ENCODE results near the gene SLC6A11. TPM values are rescaled to one million over a fixed set of nuclear protein-coding genes. Genes with fewer than 3 reads are reported as not detected.

Gene SLC6A11
- total RNA-seq, 1 experiment from 2014 or later = not detected

DNA sequence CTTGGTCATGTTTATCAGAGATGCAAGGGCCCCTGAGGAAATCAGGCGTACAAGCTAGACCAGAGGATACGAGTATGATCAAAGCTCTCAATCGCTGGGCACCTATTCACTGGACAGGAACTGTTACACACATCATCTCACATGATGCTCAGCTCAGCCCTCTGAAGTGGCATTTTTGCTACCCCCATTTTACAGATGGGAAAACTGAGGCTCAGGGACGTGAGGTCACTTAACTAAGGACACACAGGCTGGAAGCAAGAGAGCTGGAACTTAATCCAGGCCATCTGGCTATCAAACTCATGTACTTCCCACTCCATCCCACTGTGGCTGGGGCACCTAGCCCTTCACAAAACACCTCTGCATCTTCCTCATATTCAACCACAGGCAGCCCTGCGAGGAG lies 103.6 kb downstream of the SLC6A11 start:
- intact Hi-C loops (cut with micrococcal nuclease; ENCODE audit: unreplicated experiment) = no loop called here
- Mint-ChIP-seq H3K4me1 (ENCODE audit: low read depth, unreplicated experiment) (no peaks in the 10 kb centered on the region), H3K9me3 (ENCODE audit: low read depth, unreplicated experiment) (no peaks in the 10 kb centered on the region), H3K27me3 (ENCODE audit: unreplicated experiment) (peaks cover 96% of the 10 kb centered on the region), H3K36me3 (ENCODE audit: insufficient read depth, unreplicated experiment) (no peaks in the 10 kb centered on the region), H3K27ac (ENCODE audit: unreplicated experiment) (no peak overlapping the region), H3K4me3 (ENCODE audit: low read depth, unreplicated experiment) (no peak overlapping the region)
- BruUV-seq (replicated peaks) = no TSS peak
- TF ChIP-seq, protein P1, sequence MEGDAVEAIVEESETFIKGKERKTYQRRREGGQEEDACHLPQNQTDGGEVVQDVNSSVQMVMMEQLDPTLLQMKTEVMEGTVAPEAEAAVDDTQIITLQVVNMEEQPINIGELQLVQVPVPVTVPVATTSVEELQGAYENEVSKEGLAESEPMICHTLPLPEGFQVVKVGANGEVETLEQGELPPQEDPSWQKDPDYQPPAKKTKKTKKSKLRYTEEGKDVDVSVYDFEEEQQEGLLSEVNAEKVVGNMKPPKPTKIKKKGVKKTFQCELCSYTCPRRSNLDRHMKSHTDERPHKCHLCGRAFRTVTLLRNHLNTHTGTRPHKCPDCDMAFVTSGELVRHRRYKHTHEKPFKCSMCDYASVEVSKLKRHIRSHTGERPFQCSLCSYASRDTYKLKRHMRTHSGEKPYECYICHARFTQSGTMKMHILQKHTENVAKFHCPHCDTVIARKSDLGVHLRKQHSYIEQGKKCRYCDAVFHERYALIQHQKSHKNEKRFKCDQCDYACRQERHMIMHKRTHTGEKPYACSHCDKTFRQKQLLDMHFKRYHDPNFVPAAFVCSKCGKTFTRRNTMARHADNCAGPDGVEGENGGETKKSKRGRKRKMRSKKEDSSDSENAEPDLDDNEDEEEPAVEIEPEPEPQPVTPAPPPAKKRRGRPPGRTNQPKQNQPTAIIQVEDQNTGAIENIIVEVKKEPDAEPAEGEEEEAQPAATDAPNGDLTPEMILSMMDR (IDR thresholded peaks at IDR 0.05; ENCODE audit: unreplicated experiment) = no peak
- DNase-seq = no peak
- CTCF ChIA-PET = no interaction called here

DNA sequence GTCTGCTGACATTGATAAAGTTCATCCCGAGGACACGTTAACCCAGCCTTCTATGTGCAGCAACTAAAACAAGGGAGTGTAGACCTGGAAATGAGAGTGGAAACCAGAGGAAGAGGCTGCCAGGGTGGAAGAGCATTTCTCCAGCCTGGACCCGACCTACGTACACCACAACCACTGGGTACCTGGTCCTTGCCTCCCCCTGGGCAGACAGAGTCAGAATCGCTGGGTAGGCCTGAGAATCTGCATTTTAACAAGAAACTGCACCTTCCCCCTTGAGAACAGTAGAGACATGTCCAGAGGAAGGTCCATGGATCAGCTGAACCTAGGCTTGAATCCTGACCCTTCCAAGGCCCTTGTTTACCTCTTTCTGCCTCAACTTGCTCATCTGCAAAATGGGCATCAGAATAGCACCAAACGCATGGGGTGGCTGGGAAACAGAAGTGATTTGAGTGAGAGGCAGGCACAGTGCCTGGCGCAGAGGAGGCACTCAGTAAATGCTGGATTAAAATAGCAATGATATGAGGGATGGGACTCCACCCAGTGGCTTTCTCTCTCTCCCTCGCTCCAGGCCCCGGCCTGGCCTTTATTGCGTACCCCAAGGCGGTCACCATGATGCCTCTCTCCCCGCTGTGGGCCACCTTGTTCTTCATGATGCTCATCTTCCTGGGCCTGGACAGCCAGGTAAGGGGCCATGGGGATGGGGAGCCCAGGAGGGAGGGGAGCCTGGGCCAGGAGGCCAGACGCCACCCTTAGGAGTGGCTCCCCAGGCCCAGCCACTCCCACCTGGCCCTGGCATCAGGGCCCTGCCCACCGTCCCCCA lies 109.6 kb downstream of the SLC6A11 start:
- DNase-seq = no peak
- Mint-ChIP-seq H3K4me3 (ENCODE audit: low read depth, unreplicated experiment) (no peak overlapping the region), H3K9me3 (ENCODE audit: low read depth, unreplicated experiment) (no peaks in the 10 kb centered on the region), H3K4me1 (ENCODE audit: low read depth, unreplicated experiment) (peaks cover 8% of the 10 kb centered on the region), H3K27ac (ENCODE audit: unreplicated experiment) (no peak overlapping the region), H3K36me3 (ENCODE audit: insufficient read depth, unreplicated experiment) (no peaks in the 10 kb centered on the region), H3K27me3 (ENCODE audit: unreplicated experiment) (peaks cover 96% of the 10 kb centered on the region)
- intact Hi-C loops (cut with micrococcal nuclease; ENCODE audit: unreplicated experiment) = no loop called here
- CTCF ChIA-PET = no interaction called here
- no TSS peak for BruUV-seq (replicated peaks)
- TF ChIP-seq, protein P1 (IDR thresholded peaks at IDR 0.05; ENCODE audit: unreplicated experiment) = no peak

- intact Hi-C loops (cut with micrococcal nuclease; ENCODE audit: unreplicated experiment) = no loop called here
- CTCF ChIA-PET = no interaction called here
- no peak overlapping the region for H3K4me3 Mint-ChIP-seq (ENCODE audit: low read depth, unreplicated experiment)
These were observed 110.3 kb downstream of the SLC6A11 start for GRCh38 chr3:10926256-10926810.

GRCh38 chr3:10926811-10927521 lies 110.9 kb downstream of the SLC6A11 start:
- intact Hi-C loops (cut with micrococcal nuclease; ENCODE audit: unreplicated experiment) = no loop called here
- no peak for DNase-seq
- CTCF ChIA-PET = no interaction called here
- Mint-ChIP-seq H3K36me3 (ENCODE audit: insufficient read depth, unreplicated experiment) (no peaks in the 10 kb centered on the region), H3K4me1 (ENCODE audit: low read depth, unreplicated experiment) (peaks cover 8% of the 10 kb centered on the region), H3K27ac (ENCODE audit: unreplicated experiment) (no peak overlapping the region), H3K27me3 (ENCODE audit: unreplicated experiment) (peaks cover 93% of the 10 kb centered on the region), H3K4me3 (ENCODE audit: low read depth, unreplicated experiment) (no peak overlapping the region), H3K9me3 (ENCODE audit: low read depth, unreplicated experiment) (no peaks in the 10 kb centered on the region)
- no TSS peak for BruUV-seq (replicated peaks)
- TF ChIP-seq, protein P1 (IDR thresholded peaks at IDR 0.05; ENCODE audit: unreplicated experiment) = no peak

More at GRCh38 chr3:10926256-10926810, 110.3 kb downstream of the SLC6A11 start:
- H3K36me3 Mint-ChIP-seq (ENCODE audit: insufficient read depth, unreplicated experiment) = no peaks in the 10 kb centered on the region
- H3K27ac Mint-ChIP-seq (ENCODE audit: unreplicated experiment) = no peak overlapping the region
- peaks cover 8% of the 10 kb centered on the region for H3K4me1 Mint-ChIP-seq (ENCODE audit: low read depth, unreplicated experiment)
- TF ChIP-seq, protein P1 (IDR thresholded peaks at IDR 0.05; ENCODE audit: unreplicated experiment) = no peak
- DNase-seq = no peak
- no peaks in the 10 kb centered on the region for H3K9me3 Mint-ChIP-seq (ENCODE audit: low read depth, unreplicated experiment)
- peaks cover 93% of the 10 kb centered on the region for H3K27me3 Mint-ChIP-seq (ENCODE audit: unreplicated experiment)
- no TSS peak for BruUV-seq (replicated peaks)

Measured in Calu3 (cell line).